ENCODE data around the gene MRPL53. TPM values are rescaled to one million over a fixed set of nuclear protein-coding genes. Genes with fewer than 3 reads are reported as not detected.
A peak's percentile ranks its signal among the peaks of the same experiment; 100 is the strongest.

Gene MRPL53
- total and polyA plus RNA-seq, 2 of the 13 experiments (the other 11 are each of a cell fraction or from before 2014, with no cell fraction given), result 34.3 to 51.9 TPM

DNA sequence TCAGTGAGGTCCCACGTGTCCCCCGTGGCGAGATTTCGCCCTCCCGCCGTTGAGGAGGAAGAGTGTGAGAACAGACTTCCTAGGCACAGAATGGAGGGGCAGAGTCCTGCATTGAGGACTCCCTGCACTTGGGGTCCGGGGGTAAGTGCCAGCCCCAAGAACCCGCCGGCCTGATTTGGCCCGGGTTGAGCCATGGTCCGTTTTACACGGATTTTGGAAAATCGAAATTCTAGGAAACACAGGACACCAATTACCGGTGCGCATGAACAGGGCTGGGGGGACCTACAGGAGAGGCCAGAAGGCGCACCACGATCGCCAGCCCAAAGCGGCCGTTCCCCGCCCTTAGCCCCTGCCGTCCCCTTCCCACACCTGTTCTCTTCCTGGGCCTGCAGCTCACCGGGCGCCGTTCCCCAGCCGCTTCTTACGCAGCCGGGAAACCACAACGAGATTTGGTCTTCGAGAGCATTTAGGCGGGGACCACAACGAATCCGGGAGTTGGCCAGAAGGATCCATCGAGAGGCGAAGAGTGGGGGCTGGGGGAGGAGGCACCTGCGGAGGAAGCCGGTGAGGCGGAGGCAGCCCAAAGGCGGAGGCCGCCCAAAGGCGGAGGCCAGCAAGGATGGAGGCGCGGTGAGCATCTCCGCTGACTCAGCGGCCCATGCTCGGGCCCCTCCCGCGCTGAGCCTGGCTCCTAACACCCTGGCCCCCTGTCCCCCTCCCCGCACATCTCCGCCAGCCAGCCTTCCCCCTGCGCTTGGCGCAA lies 41.3 kb upstream of the MRPL53 start (continued):
- TF ChIP-seq HOXA3 (CRISPR knock-in tag; IDR thresholded peaks at IDR 0.05), result peak; percentile 12; the same call in 1 of the 2 replicates
- TF ChIP-seq ZBTB1 (CRISPR knock-in tag; IDR thresholded peaks at IDR 0.05; ENCODE audit: borderline replicate concordance), result no peak
- peak; percentile 38 to 62 for TF ChIP-seq MAFK (conservative IDR thresholded peaks at IDR 0.05 in 1 of 2, IDR thresholded peaks at IDR 0.05 in 1 of 2; ENCODE audit: low read length in 2 of 2)
- TF ChIP-seq PLRG1 (conservative IDR thresholded peaks at IDR 0.05), result no peak
- no peak for TF ChIP-seq ZFP41 (CRISPR knock-in tag; IDR thresholded peaks at IDR 0.05; ENCODE audit: borderline replicate concordance)
- TF ChIP-seq ZNF205 (CRISPR knock-in tag; IDR thresholded peaks at IDR 0.05), result no peak
- TF ChIP-seq ZNF782 (CRISPR knock-in tag; IDR thresholded peaks at IDR 0.05; ENCODE audit: borderline replicate concordance), result no peak
- TF ChIP-seq ZNF282 (IDR thresholded peaks at IDR 0.05; ENCODE audit: partially characterized antibody), result no peak
- TF ChIP-seq NFE2L2 (IDR thresholded peaks at IDR 0.05; ENCODE audit: low read length), result no peak
- TF ChIP-seq, protein P1, sequence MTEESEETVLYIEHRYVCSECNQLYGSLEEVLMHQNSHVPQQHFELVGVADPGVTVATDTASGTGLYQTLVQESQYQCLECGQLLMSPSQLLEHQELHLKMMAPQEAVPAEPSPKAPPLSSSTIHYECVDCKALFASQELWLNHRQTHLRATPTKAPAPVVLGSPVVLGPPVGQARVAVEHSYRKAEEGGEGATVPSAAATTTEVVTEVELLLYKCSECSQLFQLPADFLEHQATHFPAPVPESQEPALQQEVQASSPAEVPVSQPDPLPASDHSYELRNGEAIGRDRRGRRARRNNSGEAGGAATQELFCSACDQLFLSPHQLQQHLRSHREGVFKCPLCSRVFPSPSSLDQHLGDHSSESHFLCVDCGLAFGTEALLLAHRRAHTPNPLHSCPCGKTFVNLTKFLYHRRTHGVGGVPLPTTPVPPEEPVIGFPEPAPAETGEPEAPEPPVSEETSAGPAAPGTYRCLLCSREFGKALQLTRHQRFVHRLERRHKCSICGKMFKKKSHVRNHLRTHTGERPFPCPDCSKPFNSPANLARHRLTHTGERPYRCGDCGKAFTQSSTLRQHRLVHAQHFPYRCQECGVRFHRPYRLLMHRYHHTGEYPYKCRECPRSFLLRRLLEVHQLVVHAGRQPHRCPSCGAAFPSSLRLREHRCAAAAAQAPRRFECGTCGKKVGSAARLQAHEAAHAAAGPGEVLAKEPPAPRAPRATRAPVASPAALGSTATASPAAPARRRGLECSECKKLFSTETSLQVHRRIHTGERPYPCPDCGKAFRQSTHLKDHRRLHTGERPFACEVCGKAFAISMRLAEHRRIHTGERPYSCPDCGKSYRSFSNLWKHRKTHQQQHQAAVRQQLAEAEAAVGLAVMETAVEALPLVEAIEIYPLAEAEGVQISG (CRISPR knock-in tag; IDR thresholded peaks at IDR 0.05), result no peak; the same call in 1 of the 2 replicates
- no peak for TF ChIP-seq ZNF430 (CRISPR knock-in tag; IDR thresholded peaks at IDR 0.05)
- TF ChIP-seq PITX1 (CRISPR knock-in tag; IDR thresholded peaks at IDR 0.05), result no peak
- peak; percentile 82 for TF ChIP-seq HNRNPK (IDR thresholded peaks at IDR 0.05; ENCODE audit: low read depth, low read length, poor library complexity, severe bottlenecking)
- TF ChIP-seq, protein P2, sequence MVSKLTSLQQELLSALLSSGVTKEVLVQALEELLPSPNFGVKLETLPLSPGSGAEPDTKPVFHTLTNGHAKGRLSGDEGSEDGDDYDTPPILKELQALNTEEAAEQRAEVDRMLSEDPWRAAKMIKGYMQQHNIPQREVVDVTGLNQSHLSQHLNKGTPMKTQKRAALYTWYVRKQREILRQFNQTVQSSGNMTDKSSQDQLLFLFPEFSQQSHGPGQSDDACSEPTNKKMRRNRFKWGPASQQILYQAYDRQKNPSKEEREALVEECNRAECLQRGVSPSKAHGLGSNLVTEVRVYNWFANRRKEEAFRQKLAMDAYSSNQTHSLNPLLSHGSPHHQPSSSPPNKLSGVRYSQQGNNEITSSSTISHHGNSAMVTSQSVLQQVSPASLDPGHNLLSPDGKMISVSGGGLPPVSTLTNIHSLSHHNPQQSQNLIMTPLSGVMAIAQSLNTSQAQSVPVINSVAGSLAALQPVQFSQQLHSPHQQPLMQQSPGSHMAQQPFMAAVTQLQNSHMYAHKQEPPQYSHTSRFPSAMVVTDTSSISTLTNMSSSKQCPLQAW (CRISPR knock-in tag; IDR thresholded peaks at IDR 0.05), result no peak
- no peak for TF ChIP-seq ZNF552 (CRISPR knock-in tag; IDR thresholded peaks at IDR 0.05; ENCODE audit: borderline replicate concordance)
- TF ChIP-seq CHCHD3 (CRISPR knock-in tag; IDR thresholded peaks at IDR 0.05), result no peak
- TF ChIP-seq, protein P3, sequence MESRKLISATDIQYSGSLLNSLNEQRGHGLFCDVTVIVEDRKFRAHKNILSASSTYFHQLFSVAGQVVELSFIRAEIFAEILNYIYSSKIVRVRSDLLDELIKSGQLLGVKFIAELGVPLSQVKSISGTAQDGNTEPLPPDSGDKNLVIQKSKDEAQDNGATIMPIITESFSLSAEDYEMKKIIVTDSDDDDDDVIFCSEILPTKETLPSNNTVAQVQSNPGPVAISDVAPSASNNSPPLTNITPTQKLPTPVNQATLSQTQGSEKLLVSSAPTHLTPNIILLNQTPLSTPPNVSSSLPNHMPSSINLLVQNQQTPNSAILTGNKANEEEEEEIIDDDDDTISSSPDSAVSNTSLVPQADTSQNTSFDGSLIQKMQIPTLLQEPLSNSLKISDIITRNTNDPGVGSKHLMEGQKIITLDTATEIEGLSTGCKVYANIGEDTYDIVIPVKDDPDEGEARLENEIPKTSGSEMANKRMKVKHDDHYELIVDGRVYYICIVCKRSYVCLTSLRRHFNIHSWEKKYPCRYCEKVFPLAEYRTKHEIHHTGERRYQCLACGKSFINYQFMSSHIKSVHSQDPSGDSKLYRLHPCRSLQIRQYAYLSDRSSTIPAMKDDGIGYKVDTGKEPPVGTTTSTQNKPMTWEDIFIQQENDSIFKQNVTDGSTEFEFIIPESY (CRISPR knock-in tag; IDR thresholded peaks at IDR 0.05), result peak; percentile 6; the same call in 1 of the 2 replicates
- no peak for TF ChIP-seq ZNF558 (CRISPR knock-in tag; IDR thresholded peaks at IDR 0.05; ENCODE audit: borderline replicate concordance)
- TF ChIP-seq, protein P4, sequence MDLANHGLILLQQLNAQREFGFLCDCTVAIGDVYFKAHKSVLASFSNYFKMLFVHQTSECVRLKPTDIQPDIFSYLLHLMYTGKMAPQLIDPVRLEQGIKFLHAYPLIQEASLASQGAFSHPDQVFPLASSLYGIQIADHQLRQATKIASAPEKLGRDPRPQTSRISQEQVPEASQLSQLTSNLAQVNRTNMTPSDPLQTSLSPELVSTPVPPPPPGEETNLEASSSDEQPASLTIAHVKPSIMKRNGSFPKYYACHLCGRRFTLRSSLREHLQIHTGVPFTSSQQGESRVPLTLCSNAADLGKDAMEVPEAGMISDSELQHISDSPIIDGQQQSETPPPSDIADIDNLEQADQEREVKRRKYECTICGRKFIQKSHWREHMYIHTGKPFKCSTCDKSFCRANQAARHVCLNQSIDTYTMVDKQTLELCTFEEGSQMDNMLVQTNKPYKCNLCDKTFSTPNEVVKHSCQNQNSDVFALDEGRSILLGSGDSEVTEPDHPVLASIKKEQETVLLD (CRISPR knock-in tag; IDR thresholded peaks at IDR 0.05; ENCODE audit: low read depth), result 0 out of 2 replicates have a peak, but pooled peaks have one; percentile 6
- no peak for TF ChIP-seq ZNF44 (CRISPR knock-in tag; IDR thresholded peaks at IDR 0.05)

Measured in HepG2 (cell line).